Inflammatory macrophage (primary cell): ENCODE data around the gene KNG1.
"Not testable (repeated sequence)": the region's sequence is repeated elsewhere in the genome, so short reads cannot be mapped to it uniquely, and the experiment has no call there.

Experiments used
- DNase-seq, 2 donors: peaks; one replicate each; pipeline ENCODE4 v3.0.0-alpha.2; 2020 to 2022

The KNG1 gene

DNA sequence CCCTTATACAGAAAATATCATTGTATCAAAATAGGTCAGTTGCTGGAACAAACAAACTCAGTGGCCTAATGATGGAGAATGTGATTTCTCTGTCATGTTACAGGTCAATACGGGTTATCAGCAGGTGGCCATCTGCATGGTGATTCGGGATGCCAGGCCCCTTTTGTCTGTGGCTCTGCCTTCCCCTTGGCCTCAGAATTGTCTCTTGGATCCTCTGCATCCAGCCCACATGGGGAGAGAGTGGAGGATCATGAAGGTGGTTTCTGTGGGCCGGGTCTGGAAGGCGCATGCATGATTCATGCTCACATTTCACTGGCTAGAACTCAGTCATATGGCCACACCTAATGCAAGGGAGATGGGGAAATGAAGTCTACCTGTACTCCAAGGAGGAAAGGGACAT lies 6.5 kb upstream of the KNG1 start:
- DNase-seq = not testable (repeated sequence)

GRCh38 chr3:186713499-186713898 lies 3.7 kb upstream of the KNG1 start:
- no peak for DNase-seq

DNA sequence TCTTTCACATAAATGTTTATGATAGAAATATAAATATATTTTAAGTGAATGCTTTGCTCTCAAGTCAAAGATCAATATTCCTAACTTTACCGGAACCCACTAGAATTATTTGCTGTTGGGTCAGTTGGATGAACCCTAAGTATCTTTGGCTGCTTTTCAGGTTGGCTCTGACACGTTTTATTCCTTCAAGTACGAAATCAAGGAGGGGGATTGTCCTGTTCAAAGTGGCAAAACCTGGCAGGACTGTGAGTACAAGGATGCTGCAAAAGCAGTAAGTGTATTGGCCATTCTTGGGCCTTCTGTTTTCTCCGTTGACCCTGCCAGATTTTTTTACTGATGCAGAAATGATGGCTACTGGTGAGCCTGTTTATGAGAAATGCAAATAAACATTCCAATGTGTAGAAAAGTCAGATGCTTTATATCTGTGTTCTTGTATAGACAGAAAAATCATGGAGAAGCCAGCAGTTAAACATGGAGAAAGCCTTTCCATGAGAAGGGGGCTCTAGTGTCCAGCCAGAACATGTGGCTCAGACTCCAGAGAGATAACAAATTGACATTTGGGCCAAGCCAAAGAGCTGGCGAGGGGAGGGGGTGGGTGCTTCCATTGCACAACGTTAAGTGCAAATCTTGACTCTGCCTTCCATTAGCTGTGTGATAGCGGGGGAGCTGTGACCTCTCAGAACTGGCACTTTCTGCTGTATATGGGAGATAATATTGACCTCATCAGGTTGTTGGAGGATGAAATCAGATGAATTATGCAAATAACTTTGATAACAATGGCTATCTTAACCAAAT lies 3.0 kb downstream of the KNG1 start:
- DNase-seq = no peak

- no peak for DNase-seq
Measured at GRCh38 chr3:186722457-186722856, 5.3 kb downstream of the KNG1 start.

GRCh38 chr3:186724911-186725310 lies 7.8 kb downstream of the KNG1 start:
- no peak for DNase-seq

GRCh38 chr3:186732169-186732766 lies 15.1 kb downstream of the KNG1 start:
- no peak for DNase-seq

- no peak for DNase-seq
Measured at GRCh38 chr3:186742618-186743380, 25.6 kb downstream of the KNG1 start.

- no peak for DNase-seq
Measured at GRCh38 chr3:186743666-186744065, 26.5 kb downstream of the KNG1 start.

- peak; percentile 82 to 87 for DNase-seq
Measured at GRCh38 chr3:186746008-186746407, 28.8 kb downstream of the KNG1 start.

GRCh38 chr3:186750316-186750715 lies 33.2 kb downstream of the KNG1 start:
- DNase-seq = no peak

DNA sequence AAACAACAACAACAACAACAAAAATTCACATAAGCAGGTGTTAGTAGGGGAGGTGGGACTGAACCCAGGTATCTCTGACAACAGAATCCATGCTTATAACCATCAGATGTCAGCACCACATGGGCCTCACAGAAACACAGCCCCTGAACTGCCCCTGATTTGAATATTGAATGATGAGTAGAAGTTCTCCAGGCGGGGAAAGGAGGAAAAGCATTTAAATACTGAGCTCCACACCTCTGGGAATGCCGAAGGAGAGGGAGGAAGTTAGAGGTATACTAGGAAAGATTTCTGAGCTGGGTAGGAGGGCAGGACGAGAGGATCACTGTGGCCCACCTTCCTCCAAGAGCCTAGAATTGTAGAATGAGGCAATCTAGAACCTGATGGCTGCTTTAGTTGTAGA lies 34.3 kb downstream of the KNG1 start:
- DNase-seq = no peak

GRCh38 chr3:186754006-186754405 lies 36.8 kb downstream of the KNG1 start:
- no peak for DNase-seq

DNA sequence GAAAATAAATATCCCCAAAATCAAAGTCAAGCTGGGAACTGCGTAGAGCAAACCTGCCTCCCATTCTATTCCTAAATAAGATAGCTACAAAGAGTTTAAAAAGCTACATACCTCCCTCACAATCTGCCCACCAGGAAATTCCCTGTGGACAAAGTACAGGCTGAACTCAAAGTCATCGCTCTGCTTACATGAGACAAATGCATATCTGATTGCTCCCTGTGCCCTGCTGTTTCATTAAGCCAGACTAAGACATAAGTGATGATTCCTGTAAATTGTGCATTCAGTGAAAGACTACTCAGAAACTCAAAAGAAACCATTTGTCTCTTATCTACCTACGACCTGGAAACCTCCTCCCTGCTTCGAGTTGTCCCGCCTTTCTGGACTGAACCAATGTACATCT lies 37.7 kb downstream of the KNG1 start:
- DNase-seq = no peak

GRCh38 chr3:186757214-186757613 lies 40.1 kb downstream of the KNG1 start:
- DNase-seq = no peak

DNA sequence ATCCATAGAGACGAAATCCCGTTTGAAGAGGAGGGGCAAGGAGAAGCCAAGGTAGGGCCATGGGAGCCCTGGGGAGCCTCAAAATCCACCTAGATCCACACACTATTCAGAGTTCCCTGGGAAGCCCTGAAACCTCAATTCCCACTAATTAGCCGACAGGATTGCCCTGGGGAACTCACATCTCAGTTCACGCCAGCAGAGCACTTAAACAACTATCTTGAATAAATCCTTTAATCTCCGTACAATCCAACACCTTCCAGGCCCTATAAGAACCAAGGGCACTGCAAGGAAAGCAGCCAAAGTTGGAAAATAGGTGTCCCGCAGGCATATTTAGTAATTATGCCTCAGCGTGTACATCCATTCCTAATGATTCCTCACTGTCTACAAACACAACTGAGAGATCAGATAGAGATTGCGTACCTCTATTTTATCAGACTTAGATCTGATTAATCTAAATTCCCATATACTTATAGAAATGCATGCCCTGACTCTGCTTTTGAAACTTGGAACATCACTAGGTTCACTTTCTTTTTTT lies 40.6 kb downstream of the KNG1 start:
- DNase-seq = no peak

- no peak for DNase-seq
Measured at GRCh38 chr3:186759231-186759930, 42.2 kb downstream of the KNG1 start.

DNA sequence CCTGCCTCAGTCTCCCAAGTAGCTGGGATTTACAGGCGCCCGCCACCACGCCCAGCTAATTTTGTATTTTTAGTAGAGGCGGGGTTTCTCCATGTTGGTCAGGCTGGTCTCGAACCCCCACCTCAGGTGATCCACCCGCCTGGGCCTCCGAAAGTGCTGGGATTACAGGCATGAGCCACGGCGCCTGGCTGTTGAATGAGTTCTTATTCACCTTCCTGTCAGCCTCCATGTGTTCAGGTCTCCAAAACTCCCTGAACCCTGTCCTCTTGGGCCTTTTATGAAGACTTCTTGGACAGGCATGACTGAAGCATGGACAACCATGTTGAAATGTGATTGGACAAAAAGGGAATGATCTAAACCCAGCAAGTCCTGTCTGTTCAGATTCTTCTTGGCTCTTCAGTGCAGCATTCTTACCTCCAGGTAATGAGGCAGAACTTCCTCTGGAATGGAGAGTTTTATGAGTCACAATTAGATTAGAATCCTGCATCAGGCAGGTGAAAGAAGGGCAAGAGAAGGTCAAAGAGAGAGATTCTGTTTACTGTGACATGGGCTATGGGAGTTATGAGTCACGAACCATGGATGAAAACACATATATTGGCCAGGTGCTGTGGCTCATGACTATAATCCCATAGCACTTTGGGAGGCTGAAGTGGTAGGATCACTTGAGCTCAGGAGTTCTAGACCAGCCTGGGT lies 43.1 kb downstream of the KNG1 start:
- no peak for DNase-seq

DNA sequence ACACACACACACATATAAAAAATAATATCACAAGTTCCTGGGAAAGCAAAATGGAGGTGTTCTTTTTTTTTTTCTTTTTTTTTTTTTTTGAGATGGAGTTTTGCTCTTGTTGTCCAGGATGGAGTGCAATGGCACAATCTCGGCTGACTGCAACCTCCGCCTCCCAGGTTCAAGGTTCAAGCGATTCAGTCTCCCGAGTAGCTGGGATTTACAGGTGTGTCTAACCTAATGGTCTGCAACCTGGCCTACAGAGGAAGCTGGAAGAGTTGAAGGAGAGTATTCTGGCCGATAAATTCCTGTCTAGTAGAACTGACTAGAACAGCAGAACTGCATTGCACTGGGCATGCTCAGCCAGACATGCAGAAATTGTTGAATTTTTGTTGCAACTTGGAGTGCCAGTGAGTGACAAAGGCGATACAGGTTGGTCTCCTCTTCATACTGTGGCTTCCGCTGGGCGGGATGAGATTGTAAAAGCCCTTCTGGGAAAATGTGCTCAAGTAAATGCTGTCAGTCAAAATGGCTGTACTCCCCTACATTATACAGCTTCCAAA lies 43.8 kb downstream of the KNG1 start:
- DNase-seq = no peak

DNA sequence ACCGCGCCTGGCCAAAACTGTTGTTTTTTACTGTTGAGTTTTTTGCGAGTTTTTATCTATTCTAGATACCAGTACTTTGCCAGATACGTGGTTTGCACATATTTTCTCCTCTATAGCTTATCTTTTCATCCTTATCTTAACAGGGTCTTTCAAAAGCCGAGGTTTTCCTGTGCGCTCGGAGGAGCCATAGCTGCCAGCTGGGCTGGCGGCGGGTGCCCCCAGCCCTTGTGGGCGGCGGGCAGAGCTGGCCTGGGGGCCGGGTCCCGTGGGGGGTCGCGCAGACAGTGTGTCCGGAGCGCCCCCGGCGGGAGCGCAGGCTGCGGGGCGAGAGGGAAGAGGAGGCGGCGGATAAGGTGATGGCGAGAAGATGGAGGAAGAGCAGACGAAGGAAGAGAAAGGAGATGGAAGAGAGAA lies 55.1 kb downstream of the KNG1 start:
- no peak for DNase-seq

- peak; percentile 91 to 96 for DNase-seq
Measured at GRCh38 chr3:186772701-186773417, 55.7 kb downstream of the KNG1 start.

GRCh38 chr3:186775999-186776398 lies 58.8 kb downstream of the KNG1 start:
- no peak for DNase-seq
